Gastroesophageal sphincter (tissue), 3 donors: ENCODE data around the gene BCKDK.

Experiments
- CTCF ChIP-seq, 4 experiments: fragments of 200-600 bp in 2 of 4; fragments of 450-650 bp in 2 of 4; sonication (generic) in 1 of 4; IDR thresholded peaks; one replicate each; pipeline ENCODE4 v1.5.1; 2017 to 2019; ENCODE audit warnings: antibody characterized with exemption in 4 of 4, mild to moderate bottlenecking in 2 of 4, moderate library complexity in 2 of 4
- POLR2A ChIP-seq, 2 donors: fragments of 450-650 bp; IDR thresholded peaks; one replicate each; pipeline ENCODE4 v1.6.1; 2017; ENCODE audit warnings: antibody characterized with exemption in 2 of 2, mild to moderate bottlenecking in 2 of 2, moderate library complexity in 1 of 2
- POLR2AphosphoS5 ChIP-seq: sonication (generic); formaldehyde crosslinking; IDR thresholded peaks from one replicate; pipeline ENCODE4 v1.6.1; 2017; ENCODE audit warnings: antibody characterized with exemption

GRCh38 chr16:31118223-31119155, 10.3 kb downstream of the BCKDK start:
- peak in 1 of 2 donors; percentile 2 for TF ChIP-seq POLR2A (IDR thresholded peaks at IDR 0.05)
- TF ChIP-seq CTCF (IDR thresholded peaks at IDR 0.05): no peak
- TF ChIP-seq POLR2AphosphoS5: peak; percentile 73
